IMR-90 (cell line): Measurements from ENCODE around the gene SPATC1L. TPM values are rescaled to one million over a fixed set of nuclear protein-coding genes. Genes with fewer than 3 reads are reported as not detected.

Experiments
- CTCF ChIP-seq: conservative IDR thresholded peaks from 2 replicates; pipeline ENCODE4 v1.5.1; 2012; ENCODE audit warnings: mild to moderate bottlenecking, low read depth, low read length, improper control_type of control experiment
- NFE2L2 ChIP-seq: fragments of 150-350 bp; IDR thresholded peaks from 2 replicates; pipeline ENCODE4 v1.6.1; 2016; ENCODE audit warnings: low read depth, mild to moderate bottlenecking, low read length
- polyA plus RNA-seq, 3 experiments: library from polyadenylated mRNA; depleted of rRNA; stranded (reverse); fragments of >200 nt; gene quantifications; 2 replicates each; pipeline ENCODE4 v1.2.3, GENCODE V29; 2012; ENCODE audit warnings: low replicate concordance in 1 of 3
- total RNA-seq: library from RNA; depleted of rRNA; stranded (reverse); fragments of >200 nt; gene quantifications from 2 replicates; pipeline ENCODE4 v1.2.3, GENCODE V29; 2012

The SPATC1L gene
- total and polyA plus RNA-seq, 2 of the 4 experiments (the other 2 are of a cell fraction): 3.8 to 17.2 TPM

- TF ChIP-seq CTCF: no peak
- TF ChIP-seq NFE2L2: no peak
These were observed 66.5 kb downstream of the SPATC1L start (continued) for GRCh38 chr21:46117586-46118315.
